HG02610 (cell line): ENCODE measurements around the gene EEF1AKMT4.

ENCODE experiments used
- ATAC-seq: cut with Tn5 transposase; IDR thresholded peaks from one replicate; pipeline ENCODE4 v1.9.1; 2021; ENCODE audit warnings: mild to moderate bottlenecking, moderate library complexity; ENCODE audit not compliant: unreplicated experiment

EEF1AKMT4 gene

DNA sequence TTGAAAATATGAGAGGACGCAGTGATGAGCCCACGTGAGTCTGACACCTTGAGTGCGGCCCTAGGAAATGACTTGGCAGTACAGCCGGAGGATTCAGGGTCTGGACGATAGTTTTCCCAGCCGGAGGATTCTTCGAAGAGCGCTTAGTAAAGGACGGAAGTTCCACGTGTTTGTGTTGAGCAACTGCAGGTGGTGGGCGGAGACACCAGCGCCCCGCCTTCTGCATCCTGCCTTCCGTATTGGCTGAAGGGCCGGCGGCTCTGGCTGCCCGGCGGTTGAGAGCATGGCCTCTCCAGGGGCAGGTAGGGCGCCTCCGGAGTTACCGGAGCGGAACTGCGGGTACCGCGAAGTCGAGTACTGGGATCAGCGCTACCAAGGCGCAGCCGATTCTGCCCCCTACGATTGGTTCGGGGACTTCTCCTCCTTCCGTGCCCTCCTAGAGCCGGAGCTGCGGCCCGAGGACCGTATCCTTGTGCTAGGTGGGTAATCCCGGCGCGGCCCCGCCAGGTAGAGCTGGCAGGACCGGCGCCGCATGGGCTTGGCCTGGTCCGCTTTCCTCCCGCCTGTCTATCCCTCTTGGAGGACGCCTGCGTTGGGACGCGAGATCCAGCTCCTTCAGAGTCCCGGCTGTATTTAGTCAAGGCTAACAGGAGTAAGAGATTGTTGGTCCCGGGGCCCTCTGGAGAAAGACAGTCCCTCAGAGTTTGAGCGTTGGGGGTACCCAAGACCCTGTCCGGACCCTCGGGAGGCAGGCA lies at the start of gene EEF1AKMT4:
Gene EEF1AKMT4 (plus strand): TSS at position 261 of the 755 bp plus-strand sequence. CDS start 23 bp downstream, at position 284.
- ATAC-seq, result peak; percentile 88

DNA sequence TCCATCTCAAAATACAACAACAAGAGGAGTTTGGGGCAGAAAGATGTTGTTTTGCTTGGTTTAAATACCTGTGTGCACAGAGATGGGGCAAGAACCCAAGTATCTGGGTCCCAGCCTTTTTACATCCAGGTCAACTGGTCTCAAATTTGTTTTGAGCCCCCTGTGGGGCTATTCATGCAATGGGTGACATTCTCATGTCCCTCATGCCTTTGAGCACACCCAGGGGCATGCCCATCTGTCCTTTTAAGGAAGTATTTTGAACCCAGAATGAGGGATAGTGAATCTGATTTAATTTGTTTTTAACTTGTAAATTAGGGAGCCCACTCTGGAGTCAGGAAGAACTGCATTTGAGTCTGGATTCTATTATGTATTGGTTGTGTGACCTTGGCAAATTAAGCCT lies 48.6 kb upstream of the EEF1AKMT4 start:
- ATAC-seq, result no peak

DNA sequence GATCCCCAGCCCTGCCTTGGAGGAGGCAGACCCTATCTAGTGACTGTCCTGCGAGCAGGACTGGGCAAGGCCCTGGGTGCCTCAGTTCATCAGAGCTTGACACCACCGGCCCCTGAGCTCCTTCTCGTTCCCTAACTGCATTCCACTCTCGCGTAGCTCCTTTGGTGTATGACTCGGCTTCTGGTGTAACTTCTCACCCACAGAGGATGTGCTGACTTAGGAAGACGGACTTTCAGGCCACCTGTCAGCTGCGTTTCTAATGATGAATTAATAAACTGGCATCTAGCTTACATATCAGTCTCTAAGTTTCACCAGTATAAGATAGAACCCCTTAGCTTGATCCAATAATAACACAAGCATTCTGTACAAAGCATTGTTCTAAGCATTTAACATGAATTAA lies 45.9 kb upstream of the EEF1AKMT4 start:
- ATAC-seq, result no peak

DNA sequence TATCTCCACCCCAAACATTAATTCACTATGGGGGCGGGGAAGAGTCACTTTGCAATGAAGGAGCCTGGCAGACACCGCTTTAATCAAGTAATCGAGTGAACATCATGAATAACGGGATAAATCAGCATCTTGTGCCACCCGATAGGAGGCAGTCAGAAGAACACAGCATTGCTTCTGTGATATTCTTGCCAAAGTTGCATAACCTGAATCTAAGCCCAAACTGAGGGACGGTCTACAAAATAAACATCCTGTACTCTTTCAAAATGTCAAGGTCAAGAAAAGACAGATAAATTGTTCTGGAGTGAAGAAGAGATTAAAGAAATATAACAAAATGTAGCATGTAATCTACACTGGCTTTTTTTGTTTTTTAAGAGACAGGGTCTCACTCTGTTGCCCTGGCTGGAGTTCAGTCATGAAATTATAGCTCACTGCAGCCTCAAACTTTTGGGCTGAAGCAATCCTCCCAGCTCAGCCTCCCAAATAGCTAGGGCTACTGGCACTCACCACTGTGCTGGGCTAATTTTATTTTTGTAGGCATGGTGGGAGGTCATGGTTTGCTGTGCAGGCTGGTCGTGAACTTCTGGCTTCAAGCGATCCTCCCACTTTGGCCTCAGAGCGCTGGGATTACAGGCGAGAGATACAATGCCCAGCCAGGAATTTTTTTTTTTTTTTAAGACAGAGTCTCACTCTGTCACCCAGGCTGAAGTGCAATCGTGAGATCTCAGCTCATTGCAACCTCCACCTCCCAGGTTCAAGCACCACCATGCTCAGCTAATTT lies 40.1 kb upstream of the EEF1AKMT4 start:
- no peak for ATAC-seq

DNA sequence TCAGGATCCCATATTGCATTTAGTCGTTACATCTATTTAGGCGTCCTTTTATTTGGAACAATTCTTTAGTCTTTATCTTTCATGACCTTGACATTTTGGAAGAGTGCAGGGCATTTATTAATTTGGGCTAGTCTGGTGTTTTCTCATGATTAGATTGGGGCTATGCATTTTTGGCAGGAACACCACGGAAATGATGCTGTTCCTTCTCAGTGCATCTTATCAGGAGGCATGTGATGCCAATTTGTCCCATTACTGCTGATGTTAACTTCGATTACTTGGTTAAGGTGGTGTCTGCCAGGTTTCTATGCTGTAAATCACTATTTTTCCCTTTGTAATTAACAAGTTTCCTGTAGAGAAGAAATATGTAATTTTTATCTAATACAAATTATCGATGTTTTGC lies 38.2 kb upstream of the EEF1AKMT4 start:
- no peak for ATAC-seq

- ATAC-seq, result no peak
Measured at GRCh38 chr3:184211718-184212117, 37.8 kb upstream of the EEF1AKMT4 start.

DNA sequence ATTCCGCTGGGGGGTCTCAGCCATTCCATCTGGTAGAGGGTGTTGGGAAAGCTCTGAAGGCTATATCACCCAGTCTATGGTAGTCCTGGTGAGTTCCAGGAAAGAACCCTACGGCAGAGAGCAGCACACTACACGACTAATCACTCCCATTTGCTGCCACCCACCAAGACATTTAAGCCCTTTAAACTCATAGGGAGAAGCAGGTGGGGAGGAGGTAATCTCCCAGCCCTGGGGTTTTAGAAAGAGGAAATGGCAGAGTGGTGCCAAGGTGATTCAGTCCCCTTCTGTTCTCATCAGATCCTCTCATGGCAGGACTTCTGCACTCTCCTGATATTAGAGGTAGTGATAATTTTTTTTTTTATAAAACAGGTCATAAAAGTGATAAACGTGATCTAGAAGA lies 30.7 kb upstream of the EEF1AKMT4 start:
- no peak for ATAC-seq

DNA sequence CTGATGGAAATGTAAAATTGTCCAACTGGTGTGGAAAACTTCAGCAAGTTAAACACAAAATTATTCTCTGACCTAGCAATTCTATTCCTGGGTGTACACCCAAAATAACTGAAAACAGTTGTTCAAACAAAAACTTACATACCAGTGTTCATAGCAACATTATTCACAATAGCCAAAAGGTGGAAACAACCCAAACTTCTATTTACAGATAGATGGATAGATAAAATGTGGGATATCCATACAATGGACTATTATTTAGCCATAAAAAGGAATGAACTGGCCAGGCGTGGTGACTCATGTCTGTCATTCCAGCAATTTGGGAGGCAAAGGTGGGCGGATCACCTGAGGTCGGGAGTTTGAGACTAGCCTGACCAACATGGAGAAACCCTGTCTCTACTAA lies 27.0 kb upstream of the EEF1AKMT4 start:
- ATAC-seq, result no peak

DNA sequence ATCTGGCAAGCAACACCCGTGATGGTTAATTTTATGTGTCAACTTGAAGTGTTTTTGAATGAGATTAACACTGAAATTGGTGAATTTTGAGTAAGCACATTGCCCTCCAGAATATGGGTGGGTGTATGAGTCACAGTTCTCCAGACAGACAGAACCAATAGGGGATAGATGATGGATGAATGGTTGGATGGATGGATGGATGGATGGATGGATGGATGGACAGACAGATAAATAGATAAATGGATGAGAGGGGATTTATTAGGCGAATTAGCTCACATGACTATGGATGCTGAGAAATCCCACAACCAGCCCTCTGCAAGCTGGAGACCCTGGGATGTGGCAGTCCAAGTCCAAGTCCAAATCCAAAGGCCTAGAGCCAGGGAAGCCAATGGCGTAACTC lies 25.5 kb upstream of the EEF1AKMT4 start:
- ATAC-seq, result no peak

DNA sequence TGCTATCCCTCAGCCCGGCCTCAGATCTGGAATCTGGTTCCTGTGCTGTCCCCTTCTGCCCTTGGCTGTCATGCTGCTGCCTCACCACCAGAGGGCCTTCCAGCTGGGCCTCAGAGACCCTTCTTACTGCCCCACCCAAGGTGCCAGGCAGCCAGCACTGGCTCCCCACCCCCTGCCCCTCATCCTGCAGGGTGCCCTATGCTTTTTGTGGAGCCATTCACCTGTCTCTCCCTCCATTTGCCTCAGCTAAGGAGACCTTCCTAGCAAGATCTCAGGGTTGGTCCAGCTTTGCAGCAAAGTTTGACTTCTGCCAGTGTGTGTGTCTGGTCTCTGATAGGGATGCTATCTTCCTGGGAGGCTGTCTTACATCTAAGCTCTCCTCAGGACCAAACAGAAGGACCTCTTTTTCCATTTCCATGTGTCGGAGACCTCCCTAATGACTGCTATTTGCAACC lies 22.0 kb upstream of the EEF1AKMT4 start:
- peak; percentile 35 for ATAC-seq

GRCh38 chr3:184228376-184229137 lies 20.9 kb upstream of the EEF1AKMT4 start:
- no peak for ATAC-seq

GRCh38 chr3:184229394-184230080 lies 19.9 kb upstream of the EEF1AKMT4 start, which contains the start of gene VWA5B2:
TSS of gene VWA5B2 (plus strand) at chr3:184229585. CDS start at chr3:184230529, 944 bp downstream.
- ATAC-seq, result peak; percentile 66

DNA sequence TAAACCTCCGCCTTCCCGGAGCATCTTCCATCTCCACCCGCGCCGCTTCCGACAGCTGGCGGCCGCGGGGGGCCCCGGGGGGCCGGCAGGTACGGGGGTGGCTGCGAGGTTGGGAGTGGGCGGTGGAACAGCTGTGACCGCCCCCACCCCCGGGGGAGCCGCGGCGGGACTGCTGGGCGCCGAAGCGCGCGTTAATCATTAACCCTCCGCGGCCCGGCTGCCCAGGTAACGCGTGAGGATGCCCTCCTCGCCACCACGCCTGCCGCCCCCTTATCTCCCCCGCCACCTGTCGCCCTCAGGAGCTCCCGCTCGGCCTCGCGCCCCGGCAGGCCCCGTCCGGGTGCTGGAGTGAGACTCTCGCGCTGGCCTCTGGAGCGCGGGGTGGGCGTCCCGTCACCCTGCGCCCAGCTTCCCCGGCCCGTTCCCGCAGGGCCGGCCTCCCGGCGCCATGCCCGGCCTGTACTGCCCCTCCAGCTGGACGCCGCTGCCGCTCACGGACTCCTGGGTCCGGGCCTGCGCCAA lies 19.3 kb upstream of the EEF1AKMT4 start:
- no peak for ATAC-seq

DNA sequence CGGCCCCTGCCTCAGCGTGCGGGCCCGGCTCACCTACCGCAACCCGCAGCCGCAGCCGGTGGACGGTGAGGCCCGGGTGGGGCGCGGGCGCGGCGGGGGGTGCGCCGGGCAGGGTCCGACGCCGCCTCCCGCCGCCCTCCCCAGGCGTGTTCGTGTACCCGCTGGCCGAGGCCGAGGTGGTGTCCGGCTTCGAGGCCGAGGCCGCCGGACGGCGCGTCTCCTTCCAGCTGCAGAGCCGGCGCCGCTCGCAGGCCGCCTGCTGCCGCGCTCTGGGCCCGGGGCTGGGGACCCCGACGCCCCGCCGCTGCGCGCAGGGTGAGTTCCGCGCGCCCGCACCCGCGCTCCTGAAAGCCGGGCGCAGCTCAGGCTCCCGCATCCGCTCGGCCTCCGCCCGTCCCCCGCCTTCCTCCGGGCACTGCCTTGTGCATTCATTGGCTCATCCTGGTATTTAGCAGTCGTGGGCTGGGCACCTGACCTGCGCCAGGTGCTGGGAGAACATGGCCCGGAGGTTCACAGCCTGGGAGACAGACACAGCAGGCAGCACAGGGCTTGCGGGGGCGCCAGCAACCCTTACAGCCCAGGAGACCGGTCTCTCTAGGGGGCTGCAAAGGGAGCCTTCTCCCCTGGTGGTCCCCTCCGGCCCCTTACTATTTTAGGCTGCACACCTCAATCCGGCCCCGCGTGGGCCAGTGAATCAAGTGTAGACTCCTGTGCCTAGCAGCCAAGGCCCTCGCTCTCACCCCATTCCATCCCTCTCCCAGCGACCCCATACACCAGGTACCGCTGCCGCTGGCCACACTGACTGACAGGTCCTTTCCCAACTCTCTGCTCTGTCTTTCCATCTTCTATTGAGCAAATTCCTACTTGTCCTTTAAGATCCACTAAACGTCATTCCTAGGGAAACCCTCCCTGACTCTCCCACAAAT lies 18.6 kb upstream of the EEF1AKMT4 start:
- ATAC-seq, result no peak

- no peak for ATAC-seq
Measured at GRCh38 chr3:184231671-184232070, 17.8 kb upstream of the EEF1AKMT4 start.

DNA sequence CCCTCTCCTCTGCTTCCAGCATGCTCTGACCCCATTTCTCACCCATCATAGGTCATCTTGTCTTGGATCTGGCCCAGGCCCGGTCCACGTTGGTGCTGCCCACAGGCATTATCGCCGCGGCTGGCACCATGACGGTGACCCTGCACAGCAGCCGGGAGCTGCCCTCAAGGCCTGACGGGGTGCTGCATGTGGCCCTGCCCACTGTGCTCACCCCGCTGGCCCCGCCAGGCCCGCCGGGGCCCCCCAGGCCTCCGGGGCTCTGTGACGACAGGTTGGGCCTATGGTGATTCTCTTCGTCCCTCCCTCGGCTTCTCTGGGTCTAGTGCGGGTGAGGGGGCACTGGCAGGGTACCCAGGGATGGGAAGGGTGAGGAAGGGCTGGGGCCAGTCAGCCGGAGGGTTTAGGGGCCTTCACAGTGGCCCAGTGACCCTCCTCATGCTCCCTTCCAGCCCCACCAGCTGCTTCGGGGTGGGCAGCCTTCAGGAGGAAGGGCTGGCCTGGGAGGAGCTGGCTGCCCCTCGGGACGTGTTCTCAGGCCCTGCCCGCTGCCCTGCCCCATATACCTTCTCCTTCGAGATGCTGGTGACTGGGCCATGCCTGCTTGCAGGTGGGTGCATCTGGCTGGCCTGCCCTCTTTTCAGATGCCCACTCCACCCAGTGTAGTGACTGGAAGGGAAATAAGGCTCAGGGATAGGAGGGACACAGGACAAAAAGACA lies 16.2 kb upstream of the EEF1AKMT4 start:
- no peak for ATAC-seq

DNA sequence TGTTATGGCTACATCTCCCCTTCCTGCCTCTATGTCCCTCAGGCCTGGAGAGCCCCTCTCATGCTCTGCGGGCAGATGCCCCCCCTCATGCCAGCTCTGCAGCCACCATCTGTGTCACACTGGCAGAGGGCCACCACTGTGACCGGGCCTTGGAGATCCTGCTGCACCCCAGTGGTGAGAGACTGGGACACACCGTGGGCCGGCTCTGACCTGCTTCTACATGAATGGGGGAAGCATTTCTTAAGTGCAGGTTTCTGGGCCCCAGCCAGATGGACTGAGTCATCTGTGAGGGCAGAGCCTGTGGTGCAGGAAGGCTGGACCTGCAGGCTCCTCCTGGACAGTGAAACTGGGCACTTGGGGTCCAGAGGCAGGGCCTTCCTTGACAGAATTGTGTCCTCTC lies 15.2 kb upstream of the EEF1AKMT4 start:
- no peak for ATAC-seq

DNA sequence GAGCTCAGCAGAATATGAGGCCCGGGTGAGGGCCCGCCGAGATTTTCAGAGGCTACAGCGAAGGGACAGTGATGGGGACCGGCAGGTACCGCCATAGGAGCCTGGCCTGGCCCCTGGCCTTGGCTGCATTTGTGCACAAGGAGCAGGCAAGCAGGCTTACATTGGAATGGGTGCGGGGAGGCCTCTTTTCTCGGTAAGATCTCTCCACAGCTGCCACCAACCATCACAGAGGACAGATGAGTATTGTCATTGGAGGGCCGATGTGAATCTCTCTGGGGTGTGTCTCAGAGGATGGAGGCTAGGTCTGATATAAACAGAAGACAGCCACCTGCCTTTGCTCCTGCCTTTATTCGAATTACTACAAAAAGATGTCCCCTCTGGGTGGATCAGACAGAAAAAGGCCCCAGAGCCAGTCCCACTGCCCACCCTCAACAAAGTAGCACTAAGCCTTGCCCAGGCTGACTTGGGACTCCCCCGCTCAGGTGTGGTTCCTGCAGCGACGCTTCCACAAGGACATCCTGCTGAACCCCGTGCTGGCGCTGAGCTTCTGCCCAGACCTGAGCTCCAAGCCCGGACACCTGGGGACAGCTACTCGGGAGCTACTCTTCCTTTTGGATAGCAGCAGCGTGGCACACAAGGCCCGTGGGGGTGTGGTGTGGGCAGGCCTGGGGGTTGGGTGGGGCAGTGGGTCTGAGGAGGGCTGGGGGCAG lies 14.6 kb upstream of the EEF1AKMT4 start:
- ATAC-seq, result no peak
